ENCODE results near the gene CCDC50.

- TF ChIP-seq CTCF (IDR thresholded peaks at IDR 0.05; ENCODE audit: borderline replicate concordance, extremely low read depth, low read length, poor library complexity, severe bottlenecking), result no peak
- no peak for TF ChIP-seq EZH2 (IDR thresholded peaks at IDR 0.05; ENCODE audit: borderline replicate concordance, low read depth, low read length, severe bottlenecking)
These were observed 38.7 kb upstream of the CCDC50 start for GRCh38 chr3:191290311-191291025.
